T-helper 2 cell treated with Interferon-gamma antibody and Interleukin-4, amounts not matched to agents 5 μg/mL and 100 μg/mL, for 36 hours (primary cell): ENCODE measurements around the gene THRAP3.
"Not testable (repeated sequence)": the region's sequence is repeated elsewhere in the genome, so short reads cannot be mapped to it uniquely, and the experiment has no call there.

ENCODE experiments used
- DNase-seq: peaks from one replicate; pipeline ENCODE4 v3.0.0; 2021; ENCODE audit warnings: low spot score
- H3K27ac Mint-ChIP-seq: one replicate; pipeline ENCODE4 v1.8.0; 2021; ENCODE audit warnings: mild to moderate bottlenecking, mixed read lengths
- H3K27me3 Mint-ChIP-seq: one replicate; pipeline ENCODE4 v1.8.0; 2021; ENCODE audit warnings: low read depth, mixed read lengths
- H3K36me3 Mint-ChIP-seq: one replicate; pipeline ENCODE4 v1.8.0; 2021; ENCODE audit warnings: low read depth, mixed read lengths
- H3K4me1 Mint-ChIP-seq: one replicate; pipeline ENCODE4 v1.8.0; 2021; ENCODE audit warnings: low read depth, mixed read lengths
- H3K4me3 Mint-ChIP-seq: one replicate; pipeline ENCODE4 v1.8.0; 2022; ENCODE audit warnings: mild to moderate bottlenecking, moderate library complexity, mixed read lengths
- H3K9me3 Mint-ChIP-seq: one replicate; pipeline ENCODE4 v1.8.0; 2021; ENCODE audit warnings: mixed read lengths

The THRAP3 gene

GRCh38 chr1:36199934-36200741 lies 24.1 kb upstream of the THRAP3 start:
- H3K27ac Mint-ChIP-seq: no peak overlapping the region
- no peak overlapping the region for H3K4me3 Mint-ChIP-seq
- no peaks in the 10 kb centered on the region for H3K4me1 Mint-ChIP-seq
- no peak for DNase-seq
- peaks cover 8% of the 10 kb centered on the region for H3K27me3 Mint-ChIP-seq
- no peaks in the 10 kb centered on the region for H3K36me3 Mint-ChIP-seq
- no peaks in the 10 kb centered on the region for H3K9me3 Mint-ChIP-seq

DNA sequence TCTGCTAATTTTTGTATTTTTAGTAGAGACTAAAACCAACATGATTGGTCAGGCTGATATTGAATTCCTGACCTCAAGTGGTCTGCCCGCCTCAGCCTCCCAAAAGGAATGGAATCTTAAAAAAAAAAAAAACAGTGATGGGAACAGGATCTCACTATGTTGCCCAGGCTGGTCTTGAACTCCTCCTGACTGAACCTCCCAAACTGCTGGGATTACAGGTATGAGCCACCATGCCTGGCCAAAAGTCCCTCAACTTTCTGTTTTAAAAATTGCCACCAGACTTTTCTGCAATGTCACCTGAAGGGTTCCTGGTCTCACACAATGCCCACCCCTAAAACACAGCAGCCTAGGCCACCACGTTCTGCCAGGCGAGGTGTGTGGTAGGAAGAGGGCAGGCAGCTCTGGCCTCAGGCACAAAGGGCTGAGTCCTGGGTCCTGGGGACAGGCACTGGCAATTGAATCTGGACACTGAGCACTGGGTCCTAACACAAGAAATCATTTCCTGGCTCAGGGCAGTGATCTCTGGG lies 21.2 kb upstream of the THRAP3 start:
- H3K4me3 Mint-ChIP-seq: no peak overlapping the region
- H3K27ac Mint-ChIP-seq: no peak overlapping the region
- H3K36me3 Mint-ChIP-seq: no peaks in the 10 kb centered on the region
- peaks cover 8% of the 10 kb centered on the region for H3K27me3 Mint-ChIP-seq
- H3K9me3 Mint-ChIP-seq: no peaks in the 10 kb centered on the region
- DNase-seq: no peak
- peaks cover 7% of the 10 kb centered on the region for H3K4me1 Mint-ChIP-seq

DNA sequence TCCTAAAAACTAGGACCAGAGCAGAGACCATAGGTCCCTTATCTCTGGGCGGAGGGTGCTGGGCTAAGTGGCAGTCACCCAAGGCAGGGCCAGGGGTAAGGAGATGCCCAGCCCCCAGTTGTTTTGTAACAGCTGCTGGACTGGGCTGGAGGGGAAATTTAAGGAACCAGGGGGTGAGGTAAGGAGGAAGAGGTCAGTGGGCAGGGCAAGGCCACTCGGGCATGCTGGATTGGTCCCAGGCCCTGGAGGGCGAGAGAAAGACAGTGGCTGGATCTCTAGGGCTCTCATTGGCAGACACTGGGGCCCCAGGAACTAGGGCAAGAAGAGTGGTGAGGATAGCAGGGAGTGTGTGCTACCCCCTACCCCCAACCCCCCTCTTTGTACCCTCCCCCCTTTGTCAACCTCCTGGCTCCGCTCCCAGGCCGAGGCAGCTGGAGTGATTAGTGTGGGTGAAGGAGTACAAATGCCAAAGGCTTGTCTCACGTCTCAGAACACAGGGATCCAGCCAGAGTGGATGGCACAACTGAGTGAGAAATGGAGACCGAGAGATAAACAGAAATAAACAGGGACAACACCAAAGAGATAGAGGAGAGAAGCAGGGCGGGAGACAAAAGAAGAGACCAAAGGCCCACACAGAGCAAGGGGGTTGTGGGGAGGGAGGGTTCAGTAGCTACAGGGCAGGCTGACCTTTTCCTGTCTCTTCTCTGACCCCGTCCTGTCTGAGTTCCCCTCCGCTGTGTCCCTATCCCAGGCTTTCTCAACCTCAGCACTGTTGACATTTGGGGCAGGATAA lies 20.5 kb upstream of the THRAP3 start:
- H3K27ac Mint-ChIP-seq: no peak overlapping the region
- H3K27me3 Mint-ChIP-seq: peaks cover 8% of the 10 kb centered on the region
- H3K4me1 Mint-ChIP-seq: peaks cover 7% of the 10 kb centered on the region
- DNase-seq: no peak
- H3K9me3 Mint-ChIP-seq: no peaks in the 10 kb centered on the region
- H3K36me3 Mint-ChIP-seq: no peaks in the 10 kb centered on the region
- H3K4me3 Mint-ChIP-seq: no peak overlapping the region

- no peaks in the 10 kb centered on the region for H3K9me3 Mint-ChIP-seq
- peaks cover 7% of the 10 kb centered on the region for H3K4me1 Mint-ChIP-seq
- no peak overlapping the region for H3K4me3 Mint-ChIP-seq
- H3K27me3 Mint-ChIP-seq: peaks cover 8% of the 10 kb centered on the region
- H3K27ac Mint-ChIP-seq: no peak overlapping the region
- no peaks in the 10 kb centered on the region for H3K36me3 Mint-ChIP-seq
- DNase-seq: no peak
Measured at GRCh38 chr1:36204347-36204909, 19.8 kb upstream of the THRAP3 start.

DNA sequence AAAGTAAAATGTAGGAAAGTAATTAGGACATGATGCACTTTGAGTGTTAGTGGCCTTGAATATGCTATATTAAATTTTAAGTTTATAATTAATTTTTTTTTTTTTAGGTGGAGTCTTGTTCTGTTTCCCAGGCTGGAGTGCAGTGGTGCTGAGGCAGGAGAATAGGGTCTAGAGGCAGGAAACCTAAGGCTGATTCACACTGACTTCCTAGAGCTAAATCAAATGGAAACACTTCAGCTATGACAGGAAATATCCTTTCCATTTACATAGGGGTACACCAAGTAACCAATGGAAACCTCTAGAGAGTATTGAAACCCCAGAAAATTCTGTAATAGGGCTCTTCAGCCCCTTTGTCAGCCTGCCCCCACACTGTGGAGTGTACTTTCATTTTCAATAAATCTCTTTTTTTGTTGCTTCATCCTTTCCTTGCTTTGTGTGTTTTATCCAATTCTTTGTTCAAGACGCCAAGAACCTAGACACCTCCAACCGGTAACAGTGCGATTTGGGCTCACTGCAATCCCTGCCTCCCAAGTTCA lies 17.9 kb upstream of the THRAP3 start:
- no peak for DNase-seq
- no peaks in the 10 kb centered on the region for H3K36me3 Mint-ChIP-seq
- peaks cover 7% of the 10 kb centered on the region for H3K4me1 Mint-ChIP-seq
- no peaks in the 10 kb centered on the region for H3K9me3 Mint-ChIP-seq
- H3K27ac Mint-ChIP-seq: no peak overlapping the region
- no peak overlapping the region for H3K4me3 Mint-ChIP-seq
- H3K27me3 Mint-ChIP-seq: no peaks in the 10 kb centered on the region

DNA sequence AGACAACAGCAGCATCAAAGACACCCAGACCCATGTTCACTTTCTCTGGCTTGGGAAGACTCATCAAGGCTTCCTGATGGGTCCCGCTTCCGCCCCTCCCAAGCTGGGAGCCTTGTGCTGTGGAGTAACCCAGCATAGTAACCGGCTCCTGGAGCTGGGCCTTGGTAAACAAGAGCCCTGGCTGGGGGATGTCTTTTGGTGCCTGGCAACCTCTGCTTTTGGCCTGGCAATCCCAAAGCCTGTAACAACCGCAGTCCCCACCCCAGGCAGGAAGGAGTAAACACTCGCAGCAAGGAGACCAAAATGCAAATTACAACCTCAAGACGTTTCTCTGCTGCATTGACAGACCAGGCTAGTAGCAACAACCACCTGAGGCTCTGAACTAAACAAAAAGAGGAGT lies 16.9 kb upstream of the THRAP3 start:
- Mint-ChIP-seq H3K27me3 (no peaks in the 10 kb centered on the region), H3K27ac (no peak overlapping the region), H3K4me3 (no peak overlapping the region), H3K36me3 (no peaks in the 10 kb centered on the region), H3K4me1 (peaks cover 7% of the 10 kb centered on the region), H3K9me3 (no peaks in the 10 kb centered on the region)
- DNase-seq: no peak

GRCh38 chr1:36208978-36209703 lies 15.1 kb upstream of the THRAP3 start:
- peaks cover 14% of the 10 kb centered on the region for H3K4me1 Mint-ChIP-seq
- no peak for DNase-seq
- no peaks in the 10 kb centered on the region for H3K36me3 Mint-ChIP-seq
- no peaks in the 10 kb centered on the region for H3K27me3 Mint-ChIP-seq
- H3K27ac Mint-ChIP-seq: no peak overlapping the region
- no peaks in the 10 kb centered on the region for H3K9me3 Mint-ChIP-seq
- H3K4me3 Mint-ChIP-seq: no peak overlapping the region

GRCh38 chr1:36211307-36211706 lies 12.9 kb upstream of the THRAP3 start:
- no peaks in the 10 kb centered on the region for H3K9me3 Mint-ChIP-seq
- no peak overlapping the region for H3K4me3 Mint-ChIP-seq
- H3K27ac Mint-ChIP-seq: no peak overlapping the region
- H3K27me3 Mint-ChIP-seq: no peaks in the 10 kb centered on the region
- no peaks in the 10 kb centered on the region for H3K36me3 Mint-ChIP-seq
- DNase-seq: no peak
- H3K4me1 Mint-ChIP-seq: peaks cover 14% of the 10 kb centered on the region

DNA sequence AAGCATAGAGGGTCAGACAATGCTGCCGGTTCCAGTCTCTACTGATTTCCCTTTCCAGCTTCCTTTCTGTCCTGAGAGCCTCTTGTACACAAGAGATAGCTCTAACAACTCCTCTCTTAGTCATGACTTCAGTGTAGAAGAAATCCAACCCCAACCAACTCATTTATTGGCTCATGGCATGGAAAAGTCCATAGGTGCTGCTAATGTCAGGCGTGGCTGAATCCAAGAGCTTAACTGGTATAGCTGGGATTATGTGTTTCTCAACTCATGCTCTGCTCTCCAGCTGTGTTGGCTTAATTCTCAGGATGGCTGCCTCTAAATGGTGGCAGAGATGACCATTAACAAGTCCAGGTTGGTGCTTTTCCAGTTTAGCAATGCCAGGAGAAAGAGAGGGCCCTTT lies 12.4 kb upstream of the THRAP3 start:
- Mint-ChIP-seq H3K9me3 (no peaks in the 10 kb centered on the region), H3K27ac (no peak overlapping the region)

GRCh38 chr1:36212782-36213181 lies 11.5 kb upstream of the THRAP3 start:
- no peak overlapping the region for H3K4me3 Mint-ChIP-seq
- H3K27me3 Mint-ChIP-seq: no peaks in the 10 kb centered on the region
- no peak overlapping the region for H3K27ac Mint-ChIP-seq
- no peaks in the 10 kb centered on the region for H3K36me3 Mint-ChIP-seq
- no peak for DNase-seq
- H3K4me1 Mint-ChIP-seq: peaks cover 7% of the 10 kb centered on the region
- no peaks in the 10 kb centered on the region for H3K9me3 Mint-ChIP-seq

More for the DNA sequence above, 12.4 kb upstream of the THRAP3 start:
- H3K4me3 Mint-ChIP-seq: no peak overlapping the region
- no peak for DNase-seq
- no peaks in the 10 kb centered on the region for H3K36me3 Mint-ChIP-seq
- no peaks in the 10 kb centered on the region for H3K27me3 Mint-ChIP-seq
- H3K4me1 Mint-ChIP-seq: peaks cover 10% of the 10 kb centered on the region

GRCh38 chr1:36217670-36218069 lies 6.6 kb upstream of the THRAP3 start:
- H3K9me3 Mint-ChIP-seq: no peaks in the 10 kb centered on the region
- H3K27me3 Mint-ChIP-seq: no peaks in the 10 kb centered on the region
- no peak overlapping the region for H3K4me3 Mint-ChIP-seq
- H3K27ac Mint-ChIP-seq: no peak overlapping the region
- DNase-seq: no peak
- no peaks in the 10 kb centered on the region for H3K36me3 Mint-ChIP-seq
- H3K4me1 Mint-ChIP-seq: peaks cover 6% of the 10 kb centered on the region

DNA sequence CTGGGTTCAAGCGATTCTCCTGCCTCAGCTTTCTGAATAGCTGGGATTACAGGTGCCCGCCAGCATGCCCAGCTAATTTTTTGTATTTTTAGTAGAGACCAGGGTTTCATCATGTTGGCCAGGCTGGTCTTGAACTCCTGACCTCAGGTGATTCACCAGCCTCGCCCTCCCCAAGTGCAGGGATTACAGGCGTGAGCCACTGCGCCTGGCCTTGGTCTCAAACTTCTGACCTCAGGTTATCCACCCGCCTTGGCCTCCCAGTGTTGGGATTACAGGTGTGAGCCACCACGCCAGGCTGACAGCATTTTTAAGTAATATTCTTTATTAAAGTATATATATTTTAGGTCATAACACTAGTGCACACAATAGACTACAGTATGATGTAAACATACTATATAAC lies 2.3 kb upstream of the THRAP3 start:
- H3K27ac Mint-ChIP-seq, DNase-seq, H3K4me3 Mint-ChIP-seq, H3K9me3 Mint-ChIP-seq, H3K27me3 Mint-ChIP-seq: not testable (repeated sequence)
- H3K36me3 Mint-ChIP-seq: peaks cover 21% of the 10 kb centered on the region
- H3K4me1 Mint-ChIP-seq: peaks cover 21% of the 10 kb centered on the region

GRCh38 chr1:36222481-36223380 lies 1.5 kb upstream of the THRAP3 start:
- peaks cover 25% of the 10 kb centered on the region for H3K4me1 Mint-ChIP-seq
- H3K27ac Mint-ChIP-seq: peak overlapping the region; percentile 100
- no peak for DNase-seq
- H3K36me3 Mint-ChIP-seq: peaks cover 26% of the 10 kb centered on the region
- H3K4me3 Mint-ChIP-seq: peak overlapping the region; percentile 93
- H3K9me3 Mint-ChIP-seq: no peaks in the 10 kb centered on the region
- H3K27me3 Mint-ChIP-seq: no peaks in the 10 kb centered on the region
